DOHH2 (cell line): ENCODE measurements around the gene TMEM97.

ENCODE experiments used
- CTCF ChIP-seq: fragments of 200-600 bp; sonication (generic); IDR thresholded peaks from one replicate; pipeline ENCODE4 v1.5.1; 2014; ENCODE audit warnings: antibody characterized with exemption, mild to moderate bottlenecking, low read depth, low read length; ENCODE audit not compliant: poor library complexity, severe bottlenecking
- EZH2phosphoT487 ChIP-seq: fragments of 200-600 bp; sonication (generic); IDR thresholded peaks from 2 replicates; pipeline ENCODE4 v1.6.1; 2017; ENCODE audit warnings: borderline replicate concordance, mild to moderate bottlenecking, antibody characterized with exemption, low read length, moderate library complexity, mixed read lengths

GRCh38 chr17:28344011-28344410 lies 25.0 kb downstream of the TMEM97 start:
- TF ChIP-seq CTCF (no peak), EZH2phosphoT487 (no peak)
